ACHN (cell line): ENCODE measurements around the gene POLR1E.

ENCODE experiments used
- DNase-seq: peaks from one replicate; pipeline ENCODE4 v3.0.0-alpha.2; 2015
- in situ Hi-C: cut with HindIII; loops from 2 replicates; pipeline ENCODE4 v1.10.0; 2017; ENCODE audit warnings: low sequenced_read_pairs, low pct_ligation_motif_present, low pct_unique_long_range_greater_than_20kb

Gene POLR1E, protein sequence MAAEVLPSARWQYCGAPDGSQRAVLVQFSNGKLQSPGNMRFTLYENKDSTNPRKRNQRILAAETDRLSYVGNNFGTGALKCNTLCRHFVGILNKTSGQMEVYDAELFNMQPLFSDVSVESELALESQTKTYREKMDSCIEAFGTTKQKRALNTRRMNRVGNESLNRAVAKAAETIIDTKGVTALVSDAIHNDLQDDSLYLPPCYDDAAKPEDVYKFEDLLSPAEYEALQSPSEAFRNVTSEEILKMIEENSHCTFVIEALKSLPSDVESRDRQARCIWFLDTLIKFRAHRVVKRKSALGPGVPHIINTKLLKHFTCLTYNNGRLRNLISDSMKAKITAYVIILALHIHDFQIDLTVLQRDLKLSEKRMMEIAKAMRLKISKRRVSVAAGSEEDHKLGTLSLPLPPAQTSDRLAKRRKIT

DNA sequence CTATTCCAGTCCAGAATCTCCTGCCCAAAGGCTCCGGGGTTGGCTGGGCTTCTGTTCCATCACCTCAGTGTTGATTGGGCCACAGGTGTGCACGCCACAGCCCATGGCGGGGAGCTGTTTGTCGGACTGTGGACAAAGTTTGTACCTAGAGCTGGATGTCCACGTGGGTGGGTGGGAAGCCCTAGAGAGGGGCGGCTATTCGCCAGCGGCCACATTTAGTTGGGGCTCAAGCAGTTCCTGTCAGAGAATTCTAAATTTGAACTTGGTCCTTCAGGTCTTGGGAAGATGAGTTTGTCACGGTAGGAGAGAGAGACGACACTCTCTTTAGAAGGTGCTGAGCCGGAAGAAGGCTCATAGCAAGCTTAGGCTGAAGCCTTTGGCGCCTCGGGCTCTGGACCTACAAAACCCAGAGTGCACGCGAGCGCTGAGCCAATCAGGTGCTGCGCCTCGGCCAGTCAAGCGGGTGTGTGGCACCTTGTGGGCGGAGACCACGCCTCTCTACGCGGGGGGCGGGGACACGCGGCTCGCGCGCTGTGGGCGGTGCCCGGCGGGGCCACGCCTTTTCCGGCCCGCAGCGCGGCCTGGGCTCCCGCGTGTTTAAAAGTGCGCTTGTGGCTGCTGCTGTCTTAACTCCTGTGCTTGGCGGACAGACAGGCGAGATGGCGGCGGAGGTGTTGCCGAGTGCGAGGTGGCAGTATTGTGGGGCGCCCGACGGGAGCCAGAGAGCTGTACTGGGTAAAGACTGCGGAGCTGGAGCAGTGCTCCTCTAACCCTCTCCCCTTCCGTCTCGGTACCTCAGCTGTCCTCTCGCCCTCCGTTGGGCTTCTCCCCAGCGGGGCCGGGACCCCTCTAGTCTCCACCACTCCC lies at the start of gene POLR1E:
TSS of gene POLR1E (plus strand) at position 560 of the 867 bp plus-strand sequence. CDS start at position 660, 100 bp downstream.
- DNase-seq, result peak; percentile 90
- in situ Hi-C loops, result no loop called here

- no peak for DNase-seq
- in situ Hi-C loops, result no loop called here
Measured at GRCh38 chr9:37436540-37436939, 49.2 kb upstream of the POLR1E start.

DNA sequence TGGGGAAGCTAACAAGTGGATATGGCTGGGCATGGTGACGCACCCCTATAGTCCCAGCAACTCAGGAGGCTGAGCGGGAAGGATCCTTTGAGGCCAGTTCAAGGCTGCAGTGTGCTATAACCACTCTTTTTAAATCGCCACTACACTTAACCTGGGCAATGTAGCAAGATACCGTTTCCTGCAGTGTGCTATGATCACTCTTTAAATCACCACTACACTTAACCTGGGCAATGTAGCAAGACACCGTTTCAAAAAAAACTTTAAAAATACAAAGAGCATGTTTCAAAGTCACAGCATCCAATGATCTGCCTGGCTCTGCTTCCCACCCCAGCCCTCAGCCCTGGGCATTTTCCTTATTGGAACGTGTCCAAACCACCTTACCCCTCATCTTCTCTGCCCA lies 48.7 kb upstream of the POLR1E start:
- DNase-seq, result no peak
- in situ Hi-C loops, result no loop called here

GRCh38 chr9:37437621-37438020 lies 48.1 kb upstream of the POLR1E start:
- in situ Hi-C loops, result no loop called here
- no peak for DNase-seq

- in situ Hi-C loops, result no loop called here
- DNase-seq, result no peak
Measured at GRCh38 chr9:37438359-37438758, 47.4 kb upstream of the POLR1E start.

DNA sequence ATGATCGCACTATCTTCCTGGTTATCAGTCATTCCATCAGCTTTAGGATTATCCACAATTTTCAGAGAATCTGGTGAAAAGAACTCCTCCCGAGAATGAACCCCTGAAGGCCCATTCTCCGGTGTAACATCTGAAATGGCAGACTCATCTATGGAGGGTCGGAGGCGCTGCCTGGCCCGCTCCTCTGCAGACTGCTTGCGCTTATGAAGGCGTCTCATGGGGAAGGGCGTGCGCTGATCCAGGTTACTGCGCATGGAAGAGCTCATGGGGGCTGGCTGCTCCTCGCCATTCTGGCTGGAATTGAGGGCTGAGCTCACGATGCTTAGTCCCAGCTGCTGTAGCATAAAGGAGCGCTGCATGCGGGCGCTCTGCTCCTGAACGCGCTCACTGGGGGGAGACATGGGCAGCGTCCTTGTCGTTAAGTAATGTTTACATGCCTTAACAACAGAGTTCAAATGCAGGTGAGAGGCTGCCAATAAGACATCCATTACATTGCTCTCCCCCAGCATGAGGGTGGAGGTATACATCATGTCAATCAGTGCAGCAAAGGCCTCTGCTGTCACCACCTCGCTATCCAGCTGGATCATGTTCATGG lies 43.9 kb upstream of the POLR1E start:
- in situ Hi-C loops, result no loop called here
- DNase-seq, result no peak

- in situ Hi-C loops, result no loop called here
- no peak for DNase-seq
Measured at GRCh38 chr9:37442556-37442955, 43.2 kb upstream of the POLR1E start.

DNA sequence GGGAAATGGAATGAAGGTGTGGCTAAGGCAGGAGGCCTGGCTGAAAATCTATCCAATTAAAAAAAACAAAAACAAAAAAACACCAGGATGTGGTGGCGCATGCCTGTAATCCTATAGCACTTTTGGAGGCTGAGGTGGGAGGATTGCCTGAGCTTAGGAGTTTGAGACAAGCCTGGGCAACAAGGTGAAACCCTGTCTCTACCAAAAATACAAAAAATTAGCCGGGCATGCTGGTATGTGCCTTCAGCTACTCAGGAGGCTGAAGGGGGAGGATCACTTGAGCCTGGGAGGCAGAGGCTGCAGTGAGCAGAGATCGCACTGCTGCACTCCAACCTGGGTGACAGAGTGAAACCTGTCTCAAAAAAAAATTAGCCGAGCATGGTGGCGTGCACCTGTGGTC lies 42.2 kb upstream of the POLR1E start:
- in situ Hi-C loops, result no loop called here

DNA sequence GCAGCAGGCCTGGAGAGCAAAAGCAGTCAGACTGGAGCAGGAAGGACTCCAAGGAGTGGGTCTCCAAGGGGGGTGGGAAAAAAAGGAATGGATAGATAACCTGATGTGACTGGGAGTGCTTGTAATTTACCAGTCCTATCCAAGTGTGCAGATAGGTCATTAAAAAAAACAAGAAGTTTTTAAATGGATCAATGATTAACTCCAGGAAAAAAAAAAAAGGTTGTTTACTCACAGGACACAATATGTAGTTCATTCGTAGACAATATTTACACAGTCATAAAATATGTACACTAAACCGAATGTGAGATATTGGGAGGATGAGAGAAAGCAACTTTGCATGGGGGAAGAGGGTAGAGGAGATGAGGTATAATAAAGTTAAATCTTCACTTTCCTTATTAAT lies 40.9 kb upstream of the POLR1E start:
- in situ Hi-C loops, result no loop called here

More for the DNA sequence above, 42.2 kb upstream of the POLR1E start:
- no peak for DNase-seq

GRCh38 chr9:37445832-37446231 lies 39.9 kb upstream of the POLR1E start:
- in situ Hi-C loops, result no loop called here
- DNase-seq, result no peak

More for the DNA sequence above, 40.9 kb upstream of the POLR1E start:
- DNase-seq, result no peak

GRCh38 chr9:37446401-37446800 lies 39.3 kb upstream of the POLR1E start:
- in situ Hi-C loops, result no loop called here
- DNase-seq, result no peak

- in situ Hi-C loops, result no loop called here
- no peak for DNase-seq
Measured at GRCh38 chr9:37447111-37447510, 38.6 kb upstream of the POLR1E start.

- in situ Hi-C loops, result no loop called here
- DNase-seq, result no peak
Measured at GRCh38 chr9:37449862-37450632, 35.7 kb upstream of the POLR1E start.

DNA sequence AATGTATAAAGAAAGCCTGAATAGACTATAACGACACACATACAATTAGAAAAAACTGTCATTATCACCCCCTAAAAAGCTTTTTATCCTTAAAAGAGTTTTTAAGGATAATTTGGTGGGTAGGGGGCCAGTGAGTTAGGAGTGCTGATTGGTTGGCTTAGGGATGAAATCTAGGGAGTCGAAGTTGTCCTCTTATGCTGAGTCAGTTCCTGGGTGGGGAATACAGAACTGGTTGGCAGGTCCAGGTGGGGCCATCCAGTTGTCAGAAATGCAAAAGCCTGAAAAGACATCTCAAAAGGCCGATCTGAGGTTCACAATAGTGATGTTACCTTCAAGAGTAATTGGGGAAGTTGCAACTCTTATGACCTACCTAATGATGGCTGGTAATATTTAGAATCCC lies 34.1 kb upstream of the POLR1E start:
- in situ Hi-C loops, result no loop called here

GRCh38 chr9:37452611-37453010 lies 33.1 kb upstream of the POLR1E start:
- in situ Hi-C loops, result no loop called here
- DNase-seq, result no peak

More for the DNA sequence above, 34.1 kb upstream of the POLR1E start:
- DNase-seq, result no peak

GRCh38 chr9:37453827-37454226 lies 31.9 kb upstream of the POLR1E start:
- in situ Hi-C loops, result no loop called here
- DNase-seq, result no peak

DNA sequence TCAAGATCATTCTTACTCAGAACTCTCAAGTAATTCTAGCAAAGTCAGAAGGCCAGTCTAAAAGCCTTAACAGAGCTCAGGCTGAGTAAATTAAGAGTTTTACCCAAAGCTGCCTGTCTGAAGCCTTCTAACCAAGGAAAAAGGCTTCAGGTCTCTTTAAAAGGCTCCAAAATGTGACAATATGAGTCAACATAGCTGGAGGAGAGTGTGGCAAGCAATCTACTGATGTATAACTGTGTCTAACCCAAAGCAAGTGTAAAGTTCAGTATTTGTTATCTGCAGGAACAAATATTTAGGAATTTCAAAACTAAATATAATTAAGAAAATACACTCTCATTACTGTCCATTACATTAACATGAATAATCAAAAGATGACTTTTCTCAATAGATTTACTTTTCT lies 31.5 kb upstream of the POLR1E start:
- DNase-seq, result no peak
- in situ Hi-C loops, result no loop called here

DNA sequence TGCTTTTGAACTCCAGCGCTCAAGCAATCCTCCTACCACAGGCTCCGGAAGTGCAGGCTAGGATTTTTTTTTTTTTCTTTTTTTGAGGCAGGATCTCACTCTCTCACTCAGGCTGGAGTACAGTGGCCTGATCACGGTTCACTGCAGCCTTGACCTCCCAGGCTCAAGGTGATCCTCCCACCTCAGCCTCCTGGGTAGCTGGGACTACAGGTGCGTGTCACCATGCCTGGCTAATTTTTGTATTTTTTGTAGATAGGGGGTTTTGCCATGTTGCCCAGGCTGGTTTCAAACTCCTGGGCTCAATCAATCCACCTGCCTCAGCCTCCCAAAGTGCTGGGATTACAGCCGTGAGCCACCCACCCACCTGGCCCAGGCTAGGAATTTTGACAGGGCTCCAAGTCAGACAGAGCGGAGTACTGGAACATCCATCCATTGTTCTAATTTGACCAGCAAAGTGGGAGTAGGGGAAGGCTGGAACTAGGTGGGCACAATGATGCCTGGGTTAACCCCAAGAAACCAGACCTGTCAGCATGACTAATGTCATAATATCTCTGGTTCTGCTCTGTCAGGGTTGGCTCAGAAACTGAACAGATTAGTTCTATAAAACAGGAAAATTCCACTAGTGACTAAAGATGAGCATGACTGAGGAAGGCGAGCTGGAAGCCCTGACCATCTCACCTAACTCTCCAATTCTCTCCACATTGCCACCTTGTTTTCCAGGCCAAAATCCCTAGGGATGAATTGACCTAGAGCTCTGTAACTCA lies 29.7 kb upstream of the POLR1E start:
- no peak for DNase-seq
- in situ Hi-C loops, result no loop called here
